Left ventricle myocardium superior (tissue), 1 donor: Measurements from ENCODE around the gene XYLT1. TPM values are rescaled to one million over a fixed set of nuclear protein-coding genes. Genes with fewer than 3 reads are reported as not detected.
"Not testable (repeated sequence)": the region's sequence is repeated elsewhere in the genome, so short reads cannot be mapped to it uniquely, and the experiment has no call there.

Experiments
- ATAC-seq: fragments of 200-7000 bp; cut with Tn5 transposase; one replicate; pipeline ENCODE4 v1.9.1; 2020; ENCODE audit warnings: mild to moderate bottlenecking, moderate library complexity
- DNase-seq: peaks from one replicate; pipeline ENCODE4 v3.0.0-alpha.2; 2020
- intact Hi-C: fragments of 100-400 bp; cut with micrococcal nuclease; formaldehyde crosslinking; loops from one replicate; pipeline ENCODE4 v1.11.0; 2022
- long read RNA-seq: library from polyadenylated mRNA; unstranded; transcript quantifications from one replicate; pipeline ENCODE4 v2.0.0, GENCODE V29; 2021
- total RNA-seq: library from RNA; stranded (reverse); fragmentation: NEBNext Ultra II Directional; extraction: Animal tissue kit (Norgen Biotek cat#: 25700); gene quantifications from one replicate; pipeline ENCODE4 v1.2.1, GENCODE V29; 2021
- donor health status: DM: no; HTN: yes; CAD: no; lungs with severe emphysema.

XYLT1 gene, protein sequence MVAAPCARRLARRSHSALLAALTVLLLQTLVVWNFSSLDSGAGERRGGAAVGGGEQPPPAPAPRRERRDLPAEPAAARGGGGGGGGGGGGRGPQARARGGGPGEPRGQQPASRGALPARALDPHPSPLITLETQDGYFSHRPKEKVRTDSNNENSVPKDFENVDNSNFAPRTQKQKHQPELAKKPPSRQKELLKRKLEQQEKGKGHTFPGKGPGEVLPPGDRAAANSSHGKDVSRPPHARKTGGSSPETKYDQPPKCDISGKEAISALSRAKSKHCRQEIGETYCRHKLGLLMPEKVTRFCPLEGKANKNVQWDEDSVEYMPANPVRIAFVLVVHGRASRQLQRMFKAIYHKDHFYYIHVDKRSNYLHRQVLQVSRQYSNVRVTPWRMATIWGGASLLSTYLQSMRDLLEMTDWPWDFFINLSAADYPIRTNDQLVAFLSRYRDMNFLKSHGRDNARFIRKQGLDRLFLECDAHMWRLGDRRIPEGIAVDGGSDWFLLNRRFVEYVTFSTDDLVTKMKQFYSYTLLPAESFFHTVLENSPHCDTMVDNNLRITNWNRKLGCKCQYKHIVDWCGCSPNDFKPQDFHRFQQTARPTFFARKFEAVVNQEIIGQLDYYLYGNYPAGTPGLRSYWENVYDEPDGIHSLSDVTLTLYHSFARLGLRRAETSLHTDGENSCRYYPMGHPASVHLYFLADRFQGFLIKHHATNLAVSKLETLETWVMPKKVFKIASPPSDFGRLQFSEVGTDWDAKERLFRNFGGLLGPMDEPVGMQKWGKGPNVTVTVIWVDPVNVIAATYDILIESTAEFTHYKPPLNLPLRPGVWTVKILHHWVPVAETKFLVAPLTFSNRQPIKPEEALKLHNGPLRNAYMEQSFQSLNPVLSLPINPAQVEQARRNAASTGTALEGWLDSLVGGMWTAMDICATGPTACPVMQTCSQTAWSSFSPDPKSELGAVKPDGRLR
- 1.6 TPM for total RNA-seq
- long read RNA-seq = 0 reads

DNA sequence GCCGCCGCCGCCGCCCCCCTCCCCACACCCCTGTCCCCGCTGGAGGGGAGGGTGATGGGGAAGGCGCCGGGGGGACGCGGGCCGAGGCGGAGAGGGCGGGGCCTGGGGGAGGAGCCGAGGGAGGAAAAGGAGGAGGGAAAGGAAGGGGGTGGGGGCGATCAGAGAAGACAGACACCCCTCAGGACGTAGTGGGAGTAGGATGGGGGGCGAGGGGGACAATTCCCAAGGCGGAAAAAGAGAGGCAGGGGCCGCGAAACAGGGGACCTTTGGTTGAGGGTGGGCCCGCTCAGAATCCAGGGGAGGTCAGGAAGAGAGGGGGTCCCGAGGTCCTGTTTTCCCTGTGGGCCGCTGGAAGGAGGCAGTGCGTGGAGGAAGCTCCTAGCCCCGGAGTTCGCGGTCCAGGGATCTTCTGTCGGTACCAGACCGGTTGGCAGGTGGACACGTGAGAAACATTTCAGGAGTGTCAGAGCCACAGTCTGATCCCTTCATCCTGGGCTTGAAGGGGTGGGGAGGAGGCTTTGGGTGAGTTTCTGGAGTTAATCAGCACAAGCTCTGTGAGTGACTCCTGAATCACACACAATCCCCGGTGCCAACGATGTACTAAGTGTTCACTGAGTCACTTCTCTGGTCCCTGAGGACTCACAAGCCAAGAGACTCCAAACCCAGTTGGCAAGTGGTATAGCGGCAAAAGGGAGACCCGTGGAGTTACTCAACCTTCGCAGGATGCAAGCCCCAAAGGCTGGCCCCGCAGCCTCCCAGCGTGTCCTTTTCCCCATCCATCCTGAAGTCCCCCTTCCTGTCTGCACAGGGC is at the start of gene XYLT1:
TSS of gene XYLT1 (minus strand) at position 53 of the 811 bp plus-strand sequence. CDS start 164 bp downstream, outside the sequence.
- peak; percentile 60 for DNase-seq
- ATAC-seq = peak; percentile 84
- intact Hi-C loops = no loop called here

DNA sequence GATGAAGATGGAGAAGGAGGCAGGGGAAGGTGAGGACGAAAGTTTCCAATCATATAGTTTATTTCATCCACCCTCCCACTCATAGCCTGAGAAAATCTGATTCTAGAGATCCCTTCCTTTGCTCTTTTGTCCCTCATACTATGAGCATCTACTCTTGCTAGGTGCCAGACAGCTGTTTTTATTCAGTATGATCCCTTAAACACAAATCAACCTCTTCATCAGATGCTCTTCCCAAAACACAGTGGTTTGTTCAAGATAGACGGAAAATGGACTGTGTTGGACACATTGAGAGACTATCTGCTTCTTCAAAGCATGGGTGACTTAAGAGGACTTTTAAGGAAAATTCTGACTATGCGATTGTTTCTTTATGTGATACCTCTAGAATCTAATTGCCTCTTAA is 49.4 kb upstream of the XYLT1 start:
- DNase-seq (no peak), ATAC-seq (no peak)
- intact Hi-C loops = no loop called here

DNA sequence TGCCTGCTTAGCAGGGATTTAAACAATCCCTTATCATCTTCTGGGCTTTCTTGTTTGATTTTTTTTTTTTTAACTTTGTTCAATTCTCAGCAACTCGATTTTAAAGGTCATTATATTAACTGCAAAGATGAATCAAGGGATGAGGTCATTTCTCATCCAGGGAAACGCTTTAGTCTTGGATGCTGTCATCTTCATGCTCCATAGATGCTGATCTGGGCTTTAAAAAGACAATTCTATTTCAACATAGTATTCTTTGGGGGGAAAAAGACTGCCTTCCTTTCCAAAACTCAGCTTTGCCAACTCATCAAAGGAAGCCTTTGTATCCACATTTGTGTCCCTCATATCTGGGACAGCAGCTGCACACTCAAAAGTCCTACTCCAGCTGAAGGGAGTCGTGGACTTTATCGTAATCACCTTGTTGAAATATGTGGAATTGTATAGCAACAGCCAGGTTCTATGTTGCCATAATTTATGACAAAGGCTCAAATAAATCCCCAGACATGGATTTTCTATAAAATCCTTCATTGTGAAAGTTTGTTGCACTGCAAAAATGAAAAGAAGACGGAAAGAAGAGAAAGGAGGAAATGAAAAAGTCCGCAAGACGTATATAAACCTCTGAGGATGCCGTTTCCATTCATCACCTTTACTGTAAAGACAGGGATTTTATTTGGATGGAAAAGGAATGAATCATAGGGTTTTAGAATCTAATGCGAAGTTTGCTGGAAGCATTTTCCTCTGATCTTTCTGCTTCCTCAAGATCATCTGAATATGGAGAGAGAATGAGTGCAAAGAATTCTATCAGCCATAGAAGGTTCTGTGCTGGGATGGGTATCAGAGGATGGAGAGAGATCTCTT is 48.6 kb upstream of the XYLT1 start:
- ATAC-seq (no peak), DNase-seq (no peak)
- intact Hi-C loops = no loop called here

DNA sequence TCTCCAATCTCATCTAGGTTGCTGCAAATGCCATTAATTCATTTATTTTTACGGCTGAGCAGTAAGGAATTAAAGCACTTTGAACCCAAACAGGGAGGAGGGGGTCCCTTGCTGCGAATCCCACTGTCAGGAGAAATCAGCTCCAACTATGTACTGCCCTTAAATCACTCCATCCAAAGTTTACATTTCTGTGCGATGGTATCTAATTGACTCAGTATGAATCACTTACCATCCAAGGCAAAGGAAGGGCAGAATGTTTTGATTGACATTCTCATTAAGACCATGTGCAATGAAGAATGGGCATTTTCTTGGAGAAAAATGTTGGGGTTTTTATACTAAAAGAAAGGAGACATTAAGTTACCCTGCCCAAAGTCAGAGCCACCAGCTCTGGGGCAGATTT is 47.7 kb upstream of the XYLT1 start:
- intact Hi-C loops = no loop called here
- ATAC-seq (no peak), DNase-seq (no peak)

DNA sequence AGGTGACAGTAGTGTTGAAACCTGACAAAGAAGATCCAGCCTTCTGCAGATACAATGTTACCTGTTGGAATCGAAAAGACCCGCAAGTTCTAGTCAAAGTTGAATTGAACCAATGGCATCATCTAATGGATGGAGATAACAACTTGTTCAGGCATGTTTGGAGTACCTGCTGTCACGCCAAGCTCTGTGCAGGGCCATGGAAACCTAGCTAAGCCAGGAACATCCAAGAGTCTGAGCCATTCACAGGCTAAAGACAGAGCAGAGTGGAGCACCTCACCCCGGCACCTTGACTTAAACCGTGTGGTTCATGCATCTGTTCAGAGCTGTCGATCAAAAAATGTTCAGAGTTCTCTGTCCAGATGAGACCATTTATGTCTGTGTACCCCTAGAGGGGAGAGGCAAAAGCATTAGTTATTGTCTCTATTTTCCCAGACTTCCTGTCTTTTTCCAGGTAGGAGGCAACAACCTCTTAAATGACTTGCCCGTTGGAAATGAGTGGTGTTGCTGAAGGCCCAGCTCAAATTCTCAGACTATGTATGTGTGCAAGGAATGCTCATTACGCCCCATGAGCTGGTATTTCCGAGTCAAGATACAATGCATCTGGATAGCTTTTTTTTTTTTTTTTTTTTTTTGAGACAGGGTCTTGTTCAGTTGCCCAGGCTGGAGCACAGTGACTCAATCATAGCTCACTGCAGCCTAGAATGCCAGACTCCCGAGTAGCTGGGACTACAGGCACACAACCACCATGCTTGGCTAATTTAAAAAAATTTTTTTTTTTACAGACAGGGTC is 44.9 kb upstream of the XYLT1 start:
- ATAC-seq (no peak), DNase-seq (no peak)
- intact Hi-C loops = no loop called here

DNA sequence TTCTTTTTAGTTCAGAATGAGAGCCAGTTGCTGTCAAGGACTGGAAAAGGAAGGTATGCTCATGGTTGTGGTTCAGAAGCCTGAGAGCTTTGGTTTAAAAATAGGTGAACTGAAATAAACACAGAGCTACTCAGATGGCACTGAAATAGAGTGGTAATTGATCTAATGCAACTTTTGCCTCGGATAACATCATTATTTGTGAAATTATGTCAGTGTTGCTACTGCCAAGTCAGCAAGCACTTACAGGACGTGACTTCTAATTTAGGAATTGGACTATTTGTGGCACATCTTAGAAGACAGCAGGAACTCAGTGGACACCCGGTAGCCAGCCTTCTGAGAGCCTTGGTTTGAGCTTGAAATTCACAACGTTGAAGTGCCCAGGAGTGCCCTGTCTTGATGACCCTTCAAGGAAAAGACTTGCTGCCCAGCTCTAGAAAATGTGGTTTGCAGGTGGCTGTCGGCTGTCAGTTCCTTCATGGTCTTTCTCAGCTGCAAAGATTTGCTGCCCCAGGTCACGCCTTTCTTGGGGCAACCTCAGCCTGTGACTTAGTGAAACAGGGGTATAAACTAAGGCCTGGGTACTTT is 42.0 kb upstream of the XYLT1 start:
- DNase-seq = no peak
- ATAC-seq = no peak
- intact Hi-C loops = no loop called here

DNA sequence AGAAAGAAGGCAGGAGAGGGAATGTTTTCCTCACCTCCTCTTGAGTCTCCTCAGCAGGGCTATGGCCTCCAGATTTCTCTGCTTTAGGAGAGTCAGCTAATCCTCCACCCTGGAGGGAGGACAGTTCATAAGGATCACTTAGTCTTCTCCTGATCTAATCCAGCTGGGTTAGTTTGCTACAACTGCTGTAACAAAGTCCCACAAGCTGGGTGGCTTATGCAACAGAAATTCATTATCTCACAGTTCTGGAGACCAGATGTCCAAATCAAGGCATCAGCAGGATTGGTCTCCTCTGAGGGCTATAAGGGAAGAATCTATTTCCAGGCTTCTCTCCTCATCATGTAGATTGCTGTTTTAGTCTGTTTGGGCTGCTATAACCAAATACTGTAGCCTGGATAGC is 40.6 kb upstream of the XYLT1 start:
- intact Hi-C loops = no loop called here
- peak; percentile 82 for ATAC-seq

DNA sequence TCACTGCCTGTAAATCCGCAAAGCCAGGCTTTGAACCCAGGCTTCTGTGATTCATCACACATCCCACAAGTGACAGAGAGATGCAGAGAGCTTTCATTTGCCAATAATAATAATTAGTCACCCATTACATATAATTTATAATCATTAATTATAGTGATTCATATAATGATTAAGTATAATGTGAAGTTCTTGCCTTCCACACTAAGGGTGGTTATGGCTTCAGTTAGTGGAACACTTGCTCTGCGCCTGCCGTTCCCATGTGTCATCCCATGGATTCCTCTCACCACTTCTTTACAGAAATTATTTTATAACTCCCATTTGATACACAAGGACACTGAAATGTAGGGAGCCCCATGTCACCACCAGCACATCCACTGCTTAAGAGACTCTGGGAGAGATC is 39.8 kb upstream of the XYLT1 start:
- intact Hi-C loops = no loop called here
- no peak for DNase-seq
- no peak for ATAC-seq

More for the DNA sequence above, 40.6 kb upstream of the XYLT1 start:
- no peak for DNase-seq

DNA sequence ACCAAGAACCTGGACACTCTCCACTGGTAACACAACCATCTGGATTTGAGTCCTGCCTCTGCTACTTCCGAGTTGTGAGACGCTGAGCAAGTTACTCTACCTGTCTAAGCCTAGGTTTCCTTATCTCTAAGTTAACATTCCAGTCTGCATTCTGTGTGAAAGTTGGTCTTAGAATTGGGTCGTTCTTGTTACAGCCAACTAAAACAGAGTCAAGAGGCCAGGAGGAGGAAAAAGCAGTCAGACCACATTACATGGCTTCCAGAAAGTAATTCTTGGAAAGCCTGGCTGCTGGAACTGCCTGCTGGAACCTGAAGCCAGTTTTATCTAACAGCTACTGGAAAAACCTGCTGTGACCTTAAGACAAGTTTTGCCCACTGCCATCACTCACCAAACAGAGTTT is 38.4 kb upstream of the XYLT1 start:
- DNase-seq (no peak), ATAC-seq (no peak)

DNA sequence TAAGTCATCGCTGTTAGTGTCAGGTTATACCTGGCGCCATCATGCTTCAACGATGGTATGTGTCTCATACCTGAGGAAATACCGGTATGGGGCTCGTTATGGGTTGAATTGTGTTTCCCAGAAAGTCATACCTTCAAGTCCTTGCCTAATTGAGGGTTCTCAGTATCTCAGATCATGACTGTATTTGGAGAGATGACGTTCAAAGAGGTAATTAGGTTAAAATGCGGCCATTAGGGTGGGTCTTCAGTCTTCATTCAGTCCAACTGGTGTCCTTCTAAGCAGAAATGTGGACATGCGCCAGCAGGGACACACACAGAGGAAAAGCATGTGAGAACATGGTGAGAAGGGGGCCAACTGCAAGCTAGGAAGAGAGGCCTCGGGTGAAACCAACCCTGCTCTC is 37.5 kb upstream of the XYLT1 start:
- intact Hi-C loops = no loop called here
- no peak for ATAC-seq
- no peak for DNase-seq

More for the DNA sequence above, 38.4 kb upstream of the XYLT1 start:
- intact Hi-C loops = no loop called here

DNA sequence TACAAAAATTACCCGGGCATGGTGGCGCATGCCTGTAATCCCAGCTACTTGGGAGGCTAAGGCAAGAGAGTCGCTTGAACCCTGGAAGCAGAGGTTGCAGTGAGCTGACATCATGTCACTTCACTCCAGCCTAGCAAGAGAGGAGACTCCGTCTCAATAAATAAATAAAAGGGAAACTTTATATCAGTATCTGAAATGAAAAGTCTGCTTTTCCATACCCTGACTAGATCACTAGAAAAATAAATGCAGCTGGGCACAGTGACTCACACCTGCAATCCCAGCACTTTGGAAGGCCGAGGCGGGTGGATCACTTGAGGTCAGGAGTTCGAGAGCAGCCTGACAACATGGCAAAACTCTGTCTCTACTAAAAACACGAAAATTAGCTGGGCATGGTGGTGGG is 36.8 kb upstream of the XYLT1 start:
- intact Hi-C loops, ATAC-seq, DNase-seq: not testable (repeated sequence)

DNA sequence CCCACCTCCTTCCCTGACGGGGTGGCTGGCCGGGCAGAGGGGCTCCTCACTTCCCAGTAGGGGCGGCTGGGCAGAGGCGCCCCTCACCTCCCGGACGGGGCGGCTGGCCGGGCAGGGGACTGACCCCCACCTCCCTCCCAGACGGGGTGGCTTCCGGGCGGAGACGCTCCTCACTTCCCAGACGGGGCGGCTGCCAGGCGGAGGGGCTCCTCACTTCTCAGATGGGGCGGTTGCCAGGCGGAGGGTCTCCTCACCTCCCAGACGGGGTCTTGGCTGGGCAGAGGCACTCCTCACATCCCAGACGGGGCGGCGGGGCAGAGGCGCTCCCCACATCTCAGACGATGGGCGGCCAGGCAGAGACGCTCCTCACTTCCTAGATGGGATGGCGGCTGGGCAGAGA is 35.1 kb upstream of the XYLT1 start:
- ATAC-seq, DNase-seq, intact Hi-C loops: not testable (repeated sequence)

DNA sequence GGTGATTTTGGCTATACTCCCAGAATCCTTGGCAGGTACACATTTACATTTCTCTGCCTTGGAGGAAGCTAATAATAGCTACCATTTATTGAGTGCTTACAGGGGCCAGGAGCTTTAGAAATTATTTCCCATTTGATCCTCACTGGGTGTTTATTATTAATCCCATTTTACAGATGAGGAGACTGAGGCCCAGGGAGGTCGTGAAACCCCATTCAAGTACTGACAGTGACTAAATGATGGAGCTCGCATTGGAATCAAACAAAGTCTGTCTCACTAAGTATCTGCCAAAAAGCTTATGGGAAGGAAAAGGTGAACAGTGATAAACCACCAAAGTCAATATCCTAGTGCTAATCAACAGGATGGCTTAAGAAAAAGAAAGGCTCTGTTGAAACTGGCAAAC is 33.3 kb upstream of the XYLT1 start:
- no peak for DNase-seq
- ATAC-seq = no peak
- intact Hi-C loops = no loop called here

DNA sequence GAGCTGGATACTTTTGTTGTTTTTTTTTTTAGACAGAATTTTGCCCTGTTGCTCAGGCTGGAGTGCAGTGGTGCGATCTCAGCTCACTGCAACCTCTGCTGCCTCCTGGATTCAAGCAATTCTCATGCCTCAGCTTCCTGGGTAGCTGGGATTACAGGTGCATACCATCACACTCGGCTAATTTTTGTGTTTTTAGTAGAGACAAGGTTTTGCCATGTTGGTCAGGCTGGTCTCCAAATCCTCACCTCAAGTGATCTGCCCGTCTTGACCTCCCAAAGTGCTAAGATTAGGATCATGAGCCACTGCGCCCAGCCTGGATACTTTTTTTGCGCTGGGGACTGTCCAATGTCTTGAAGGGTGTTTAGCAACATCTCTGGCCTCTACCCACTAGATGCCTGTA is 32.6 kb upstream of the XYLT1 start:
- no peak for ATAC-seq
- intact Hi-C loops = no loop called here
- DNase-seq = no peak

DNA sequence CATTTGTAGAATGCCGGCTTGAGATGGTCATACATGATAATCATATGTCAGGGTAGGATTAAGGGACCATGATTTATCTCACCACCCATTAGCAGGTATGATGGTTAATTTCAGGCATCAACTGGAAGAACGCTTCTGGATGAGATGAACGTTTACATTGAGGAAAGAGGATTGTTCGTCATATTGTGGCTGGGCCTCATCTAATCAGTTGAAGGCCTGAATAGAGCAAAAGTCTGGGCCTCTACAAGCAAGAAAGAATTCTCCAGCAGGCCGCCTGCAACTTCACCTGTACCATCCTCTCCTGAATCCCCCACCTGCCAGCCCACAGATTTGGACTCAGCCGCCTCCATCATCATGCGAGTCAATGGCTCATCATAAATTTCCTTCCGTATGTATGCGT is 30.6 kb upstream of the XYLT1 start:
- DNase-seq (no peak), ATAC-seq (no peak)
- intact Hi-C loops = no loop called here

DNA sequence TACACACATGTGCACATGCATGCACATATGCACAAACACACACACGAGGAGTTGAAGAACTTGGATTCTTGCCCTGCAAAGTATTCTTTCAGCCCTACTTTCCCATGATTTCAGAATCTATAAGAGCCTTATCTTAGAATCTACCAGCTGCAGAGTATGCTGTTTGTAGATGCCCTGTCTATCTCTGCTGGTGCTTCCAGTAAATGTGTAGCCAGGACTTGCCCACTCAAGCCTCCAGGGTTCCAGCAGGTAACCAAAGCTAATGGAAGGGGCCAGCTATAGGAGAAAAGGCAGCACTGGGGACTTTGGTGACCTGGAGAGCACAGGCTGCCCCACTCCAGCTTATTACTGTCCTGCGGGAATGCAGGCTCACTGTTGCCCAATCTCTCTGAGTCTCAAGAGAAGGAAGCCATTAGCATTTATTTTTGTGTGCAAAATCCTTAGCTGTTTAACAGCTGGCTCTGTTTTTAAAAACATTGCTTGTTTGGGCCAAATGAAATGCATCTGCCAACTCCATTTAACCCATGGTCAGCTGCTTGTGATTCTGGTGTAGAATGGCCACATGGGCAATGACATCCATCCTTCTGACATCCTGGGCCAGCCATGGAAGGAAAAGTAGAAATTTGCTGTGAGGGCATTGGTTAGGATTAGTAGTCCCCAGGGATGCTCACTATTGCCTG is 28.6 kb upstream of the XYLT1 start:
- intact Hi-C loops = no loop called here
- DNase-seq (no peak), ATAC-seq (no peak)

DNA sequence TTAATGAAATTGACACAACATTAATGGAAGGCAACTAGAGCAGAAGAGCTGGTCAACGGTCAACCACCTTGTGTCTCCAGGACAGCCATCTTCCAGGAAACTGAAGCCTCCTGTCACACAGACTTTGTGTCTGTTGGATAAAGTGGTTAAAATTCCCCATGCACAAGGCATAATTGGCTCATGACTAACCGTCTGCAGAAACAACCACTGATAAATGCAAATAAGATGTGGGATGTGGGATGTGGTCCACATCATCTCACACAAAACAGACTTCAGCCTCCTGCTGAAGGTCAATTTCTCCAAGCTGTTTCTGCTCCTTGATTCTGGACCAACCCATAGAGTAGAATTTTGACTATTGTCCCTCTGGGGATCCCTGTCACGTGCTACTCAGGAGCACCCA is 26.9 kb upstream of the XYLT1 start:
- ATAC-seq = no peak
- intact Hi-C loops = no loop called here

More for the DNA sequence above, 26.9 kb upstream of the XYLT1 start:
- no peak for DNase-seq
